ENCODE results near the gene SGF29. TPM values are rescaled to one million over a fixed set of nuclear protein-coding genes. Genes with fewer than 3 reads are reported as not detected.

SGF29 gene
- total and polyA plus RNA-seq, 2 experiments from 2014 or later = 10.0 to 17.6 TPM

- H3K27me3 Mint-ChIP-seq (ENCODE audit: insufficient read depth, low read depth, poor library complexity) = no peaks in the 10 kb centered on the region
- TF ChIP-seq CREB1 (CRISPR knock-in tag; IDR thresholded peaks at IDR 0.05; ENCODE audit: low read depth) (no peak), POLR2AphosphoS5 (IDR thresholded peaks at IDR 0.05; ENCODE audit: low read depth) (no peak), ZNF114 (CRISPR knock-in tag; IDR thresholded peaks at IDR 0.05) (no peak), ZNF462 (CRISPR knock-in tag; IDR thresholded peaks at IDR 0.05) (no peak), EZH2phosphoT487 (IDR thresholded peaks at IDR 0.05; ENCODE audit: unreplicated experiment) (no peak), EZH2 (IDR thresholded peaks at IDR 0.05; ENCODE audit: low read depth, unreplicated experiment) (no peak), STAT1 (IDR thresholded peaks at IDR 0.05; ENCODE audit: unreplicated experiment) (no peak), NANOG (IDR thresholded peaks at IDR 0.05; ENCODE audit: borderline replicate concordance) (no peak), ETS1 (IDR thresholded peaks at IDR 0.05) (no peak), JUNB (IDR thresholded peaks at IDR 0.05; ENCODE audit: unreplicated experiment) (no peak), REST (IDR thresholded peaks at IDR 0.05; ENCODE audit: unreplicated experiment) (no peak), CTCF (conservative IDR thresholded peaks at IDR 0.05; ENCODE audit: low read depth in 2 of 2) (no peak), ZNF331 (CRISPR knock-in tag; IDR thresholded peaks at IDR 0.05; ENCODE audit: low read depth) (no peak)
- DNase-seq (ENCODE audit: low spot score) = no peak
These were observed 9.5 kb downstream of the SGF29 start for GRCh38 chr16:28563218-28563617.

More at GRCh38 chr16:28563218-28563617, 9.5 kb downstream of the SGF29 start:
- H3K27me3 ChIP-seq (ENCODE audit: insufficient read depth) = no peaks in the 10 kb centered on the region
- no peak overlapping the region for H3K27ac ChIP-seq (ENCODE audit: low read depth)
- no peaks in the 10 kb centered on the region for H3K4me1 Mint-ChIP-seq
- no peak overlapping the region for H3K27ac Mint-ChIP-seq
- no peak overlapping the region for H3K4me3 Mint-ChIP-seq
- no peak overlapping the region for H2AFZ ChIP-seq
- no peaks in the 10 kb centered on the region for H3K9me2 ChIP-seq (ENCODE audit: insufficient read depth)
- H3K4me2 ChIP-seq = no peak overlapping the region
- H4K20me1 ChIP-seq (replicated peaks; ENCODE audit: insufficient read depth) = no peaks in the 10 kb centered on the region
- H3K36me3 ChIP-seq (ENCODE audit: insufficient read depth) = peaks cover 4% of the 10 kb centered on the region; the same call in 1 of the 2 replicates
- ATAC-seq = no peak
- no peaks in the 10 kb centered on the region for H3K4me1 ChIP-seq (ENCODE audit: insufficient read depth)
- H3F3A ChIP-seq (replicated peaks; ENCODE audit: low read depth) = no peaks in the 10 kb centered on the region
- H3K79me2 ChIP-seq (replicated peaks; ENCODE audit: insufficient read depth) = 0 out of 2 replicates have a peak, but pooled peaks cover 3% of the 10 kb centered on the region
- no peak overlapping the region for H3K4me3 ChIP-seq
- H3K36me3 Mint-ChIP-seq (ENCODE audit: low read depth) = peaks cover 36% of the 10 kb centered on the region
- H3K9me3 Mint-ChIP-seq = peaks cover 24% of the 10 kb centered on the region

Data from GM23338 (cell line).